Stimulated activated CD8-positive, alpha-beta memory T cell treated with anti-CD3 and anti-CD28 coated beads, Interleukin-4, amount 100 ng/mL, for 1 hour (primary cell): ENCODE data around the gene YIF1A.

ENCODE experiments used
- DNase-seq, 2 donors: peaks; one replicate each; pipeline ENCODE4 v3.0.0-alpha.2; 2020; ENCODE audit warnings: low read depth in 2 of 2, low spot score in 1 of 2

YIF1A gene

GRCh38 chr11:66288671-66289547, at the start of gene YIF1A:
Gene YIF1A, minus strand, starts transcription at chr11:66289143. Its CDS starts 158 bp downstream, at chr11:66288985.
- DNase-seq = peak; percentile 90 to 96

GRCh38 chr11:66337103-66337899, 48.4 kb upstream of the YIF1A start:
- no peak for DNase-seq

- DNase-seq = no peak
These were observed 47.5 kb upstream of the YIF1A start, which contains the start of gene RIN1 for GRCh38 chr11:66336234-66337102. Gene RIN1, minus strand, starts transcription at chr11:66336434. Its CDS starts 32 bp downstream, at chr11:66336402.

- no peak for DNase-seq
These were observed 46.7 kb upstream of the YIF1A start for GRCh38 chr11:66335531-66336233.

GRCh38 chr11:66334605-66335442, 45.9 kb upstream of the YIF1A start:
- DNase-seq = no peak

- no peak for DNase-seq
These were observed 45.1 kb upstream of the YIF1A start for GRCh38 chr11:66333896-66334604.

- DNase-seq = no peak
These were observed 44.4 kb upstream of the YIF1A start for GRCh38 chr11:66333220-66333877.

- DNase-seq = no peak
These were observed 43.7 kb upstream of the YIF1A start for GRCh38 chr11:66332371-66333219.

GRCh38 chr11:66331542-66332370, 42.8 kb upstream of the YIF1A start:
- no peak for DNase-seq

- DNase-seq = no peak
These were observed 42.0 kb upstream of the YIF1A start for GRCh38 chr11:66330931-66331330.

- no peak for DNase-seq
These were observed 40.3 kb upstream of the YIF1A start for GRCh38 chr11:66329165-66329673.

- DNase-seq = peak; percentile 63 to 67
These were observed 39.6 kb upstream of the YIF1A start for GRCh38 chr11:66328302-66329144.

- DNase-seq = no peak
These were observed 39.0 kb upstream of the YIF1A start for GRCh38 chr11:66328031-66328301.

GRCh38 chr11:66327171-66328030, 38.5 kb upstream of the YIF1A start:
- no peak for DNase-seq
